Measurements from ENCODE around the gene PRELID3B.

- no peak for TF ChIP-seq CTCF (IDR thresholded peaks at IDR 0.05)
- no peak for TF ChIP-seq EZH2 (IDR thresholded peaks at IDR 0.05)
- TF ChIP-seq EZH2phosphoT487 (IDR thresholded peaks at IDR 0.05): no peak
Measured at GRCh38 chr20:59024111-59024530, 18.5 kb downstream of the PRELID3B start.

All from neural progenitor cell (in vitro differentiated cells).